B cell (primary cell): ENCODE results near the gene RNASET2. TPM values are rescaled to one million over a fixed set of nuclear protein-coding genes. Genes with fewer than 3 reads are reported as not detected.
"Not testable (repeated sequence)": the region's sequence is repeated elsewhere in the genome, so short reads cannot be mapped to it uniquely, and the experiment has no call there.

Experiments used
- ATAC-seq: fragments of 200-7000 bp; cut with Tn5 transposase; one replicate; pipeline ENCODE4 v1.10.0; 2021; ENCODE audit warnings: low read depth, mild to moderate bottlenecking, moderate number of reproducible peaks, moderate library complexity
- CTCF ChIA-PET: fragments of 350-600 bp; sonication (Branson Sonifier 250); formaldehyde crosslinking; loops from one replicate; lab custom pipeline; 2021; ENCODE audit warnings: antibody characterized with exemption, inconsistent platforms; lab: Charles Lee
- POLR2A ChIA-PET: fragments of 350-600 bp; sonication (Branson Sonifier 250); formaldehyde crosslinking; loops from one replicate; lab custom pipeline; 2021; ENCODE audit warnings: antibody characterized with exemption; lab: Charles Lee
- DNase-seq: peaks from one replicate; pipeline ENCODE4 v3.0.0; 2013
- H2AFZ ChIP-seq: 2 replicates; pipeline ENCODE4 v1.6.1; 2012; ENCODE audit warnings: mild to moderate bottlenecking, low read depth, low read length; ENCODE audit not compliant: insufficient read depth, poor library complexity, severe bottlenecking
- H3K27ac ChIP-seq, 2 donors: 1 replicate in 1 of 2; 2 replicates in 1 of 2; pipeline ENCODE4 v1.5.1; 2012 to 2013; ENCODE audit warnings: low read length in 2 of 2, mild to moderate bottlenecking in 2 of 2, moderate library complexity in 1 of 2
- H3K27me3 ChIP-seq, 4 experiments: fragments of 200-600 bp in 1 of 4; sonication (generic) in 1 of 4; replicated peaks in 1 of 4; 1 replicate in 2 of 4; 2 replicates in 2 of 4; pipeline versions ENCODE4 v1.6.1 to v1.7.0; 2013 to 2016; ENCODE audit warnings: low read length in 3 of 4, mild to moderate bottlenecking in 2 of 4, mixed read lengths in 1 of 4, moderate library complexity in 1 of 4; ENCODE audit not compliant: insufficient read depth in 4 of 4, control insufficient read depth in 3 of 4; ENCODE audit errors: control extremely low read depth in 1 of 4
- H3K36me3 ChIP-seq, 2 experiments: replicated peaks in 1 of 2; 1 replicate in 1 of 2; 2 replicates in 1 of 2; pipeline versions ENCODE4 v1.6.1 to v1.7.1; 2013; ENCODE audit warnings: low read length in 1 of 2; ENCODE audit not compliant: insufficient read depth in 2 of 2, control insufficient read depth in 1 of 2; ENCODE audit errors: control extremely low read depth in 1 of 2, extremely low read depth in 1 of 2
- H3K4me1 ChIP-seq, 2 donors: fragments of 200-600 bp in 1 of 2; sonication (generic) in 1 of 2; 1 replicate in 1 of 2; 2 replicates in 1 of 2; pipeline versions ENCODE4 v1.5.1 to v1.6.1; 2013 to 2017; ENCODE audit warnings: low read length in 2 of 2; ENCODE audit not compliant: control insufficient read depth in 2 of 2, insufficient read depth in 2 of 2
- H3K4me2 ChIP-seq: replicated peaks from 2 replicates; pipeline ENCODE3; 2012; ENCODE audit warnings: mild to moderate bottlenecking, low read depth, low read length; ENCODE audit not compliant: poor library complexity, severe bottlenecking
- H3K4me3 ChIP-seq, 5 experiments: fragments of 200-600 bp in 1 of 5; sonication (generic) in 1 of 5; 1 replicate in 3 of 5; 2 replicates in 2 of 5; pipeline versions ENCODE4 v1.5.1 to v1.7.0; 2011 to 2016; ENCODE audit warnings: low read length in 4 of 5, mild to moderate bottlenecking in 4 of 5, low read depth in 2 of 5, control low read depth in 1 of 5, moderate library complexity in 1 of 5; ENCODE audit not compliant: insufficient read depth in 1 of 5; ENCODE audit errors: control extremely low read depth in 1 of 5, extremely low read depth in 1 of 5
- H3K79me2 ChIP-seq: fragments of 200-600 bp; sonication (generic); one replicate; pipeline ENCODE4 v1.6.0; 2016; ENCODE audit warnings: low read length; ENCODE audit not compliant: control insufficient read depth, insufficient read depth
- H3K9ac ChIP-seq: fragments of 200-600 bp; sonication (generic); 2 replicates; pipeline ENCODE4 v1.6.1; 2017; ENCODE audit warnings: mild to moderate bottlenecking, low read length, moderate library complexity
- H3K9me3 ChIP-seq, 3 donors: one replicate each; pipeline versions ENCODE4 v1.6.1 to v1.7.1; 2013; ENCODE audit warnings: low read length in 2 of 3; ENCODE audit not compliant: control insufficient read depth in 2 of 3, insufficient read depth in 1 of 3; ENCODE audit errors: control extremely low read depth in 1 of 3
- H4K20me1 ChIP-seq: 2 replicates; pipeline ENCODE4 v1.6.0; 2012; ENCODE audit warnings: mild to moderate bottlenecking, low read length; ENCODE audit not compliant: insufficient read depth, control insufficient read depth, poor library complexity, severe bottlenecking
- H3K27ac Mint-ChIP-seq: one replicate; pipeline ENCODE4 v1.8.0; 2021; ENCODE audit warnings: mixed read lengths
- H3K27me3 Mint-ChIP-seq: one replicate; pipeline ENCODE4 v1.8.0; 2021; ENCODE audit warnings: mixed read lengths
- H3K4me1 Mint-ChIP-seq: one replicate; pipeline ENCODE4 v1.8.0; 2021; ENCODE audit warnings: mixed read lengths
- H3K4me3 Mint-ChIP-seq: one replicate; pipeline ENCODE4 v1.8.0; 2021; ENCODE audit warnings: mixed read lengths
- H3K9me3 Mint-ChIP-seq: one replicate; pipeline ENCODE4 v1.8.0; 2022; ENCODE audit warnings: mixed read lengths; ENCODE audit not compliant: insufficient read depth
- WGBS: methylation state at CpG from one replicate; pipeline ENCODE4 v1.1.5; 2013; ENCODE audit warnings: missing lambda C conversion rate; ENCODE audit not compliant: insufficient coverage; 5-methylcytosine and 5-hydroxymethylcytosine counted together
- intact Hi-C: fragments of 100-400 bp; cut with micrococcal nuclease; formaldehyde crosslinking; loops from one replicate; pipeline ENCODE4 v1.10.0; 2022
- polyA plus RNA-seq: library from polyadenylated mRNA; depleted of rRNA; stranded (reverse); fragments of >200 nt; gene quantifications from 2 replicates; pipeline ENCODE4 v1.2.3, GENCODE V29; 2012
- total RNA-seq, 2 donors: library from RNA; stranded (reverse); fragments of 120-200 nt in 1 of 2; gene quantifications; 1 replicate in 1 of 2; 2 replicates in 1 of 2; pipeline versions ENCODE4 v1.2.3 to v1.2.4, GENCODE V29; 2013 to 2022

Gene RNASET2
- total and polyA plus RNA-seq, 2 donors (not counting 1 experiment from before 2014, with no cell fraction given) = 293 to 330 TPM

GRCh38 chr6:166892472-166892871 lies 63.9 kb downstream of the RNASET2 start:
- H3K4me3 ChIP-seq, POLR2A ChIA-PET, H3K9me3 Mint-ChIP-seq, H3K27me3 ChIP-seq, ATAC-seq, H3K27ac Mint-ChIP-seq, H3K4me2 ChIP-seq, H4K20me1 ChIP-seq, H3K79me2 ChIP-seq, H3K9me3 ChIP-seq, H3K4me3 Mint-ChIP-seq, H3K27me3 Mint-ChIP-seq, H3K36me3 ChIP-seq, H3K4me1 ChIP-seq, CTCF ChIA-PET, DNase-seq, H3K4me1 Mint-ChIP-seq, H3K9ac ChIP-seq, H3K27ac ChIP-seq, intact Hi-C loops, H2AFZ ChIP-seq: not testable (repeated sequence)
- no CpG with 5 or more reads among the region's 5 CpGs for WGBS

GRCh38 chr6:166886773-166887172 lies 69.6 kb downstream of the RNASET2 start:
- H3K4me2 ChIP-seq, H3K4me3 ChIP-seq, H3K4me3 Mint-ChIP-seq, POLR2A ChIA-PET, H3K9ac ChIP-seq, H3K36me3 ChIP-seq, H2AFZ ChIP-seq, H3K79me2 ChIP-seq, H4K20me1 ChIP-seq, H3K27ac Mint-ChIP-seq, H3K27me3 ChIP-seq, H3K4me1 Mint-ChIP-seq, H3K9me3 Mint-ChIP-seq, ATAC-seq, H3K27me3 Mint-ChIP-seq, DNase-seq, CTCF ChIA-PET, H3K4me1 ChIP-seq, intact Hi-C loops, H3K27ac ChIP-seq: not testable (repeated sequence)
- peaks cover 0 to 11% (median 0%) of the 10 kb centered on the region in 3 donors for H3K9me3 ChIP-seq
- WGBS = no CpG with 5 or more reads among the region's 4 CpGs

- POLR2A ChIA-PET, H3K27ac ChIP-seq, H3K4me1 ChIP-seq, H3K4me3 Mint-ChIP-seq, intact Hi-C loops, H3K9me3 Mint-ChIP-seq, H4K20me1 ChIP-seq, H2AFZ ChIP-seq, H3K4me3 ChIP-seq, H3K9ac ChIP-seq, H3K27ac Mint-ChIP-seq, CTCF ChIA-PET, H3K79me2 ChIP-seq, H3K4me2 ChIP-seq, H3K36me3 ChIP-seq, H3K27me3 Mint-ChIP-seq, ATAC-seq, DNase-seq, H3K27me3 ChIP-seq, H3K4me1 Mint-ChIP-seq: not testable (repeated sequence)
- H3K9me3 ChIP-seq = peaks cover 0 to 11% (median 0%) of the 10 kb centered on the region in 3 donors
- 83% methylated on average over 8 of the region's 11 CpGs for WGBS
Measured at GRCh38 chr6:166884958-166885357, 71.4 kb downstream of the RNASET2 start.
